ENCODE data around the gene GK2. TPM values are rescaled to one million over a fixed set of nuclear protein-coding genes. Genes with fewer than 3 reads are reported as not detected.

The GK2 gene
- total RNA-seq, 1 donor from 2014 or later: not detected

- Histone ChIP-seq H3K27ac (ENCODE audit: low read depth, low read length) (no peak overlapping the region), H3K36me3 (ENCODE audit: insufficient read depth, low read length) (no peaks in the 10 kb centered on the region), H3K4me2 (ENCODE audit: low read length) (no peak overlapping the region), H3K27me3 (ENCODE audit: insufficient read depth, low read length) (no peaks in the 10 kb centered on the region), H3K9me3 (ENCODE audit: insufficient read depth, low read depth, low read length) (no peaks in the 10 kb centered on the region), H4K20me1 (ENCODE audit: insufficient read depth, low read length) (no peaks in the 10 kb centered on the region), H3K4me1 (ENCODE audit: insufficient read depth, low read length) (no peaks in the 10 kb centered on the region), H3K9ac (ENCODE audit: low read length) (no peak overlapping the region), H2AFZ (ENCODE audit: low read depth, low read length) (no peak overlapping the region), H3K79me2 (ENCODE audit: insufficient read depth, low read length) (no peaks in the 10 kb centered on the region), H3K4me3 (ENCODE audit: insufficient read depth, low read depth, low read length) (no peak overlapping the region)
- DNase-seq (ENCODE audit: low read depth) (peak; percentile 9), FAIRE-seq (no peak)
- TF ChIP-seq EZH2 (IDR thresholded peaks at IDR 0.05; ENCODE audit: insufficient read depth, low read length): no peak
- Mint-ChIP-seq H3K4me3 (ENCODE audit: unreplicated experiment) (no peak overlapping the region), H3K36me3 (ENCODE audit: low read depth, unreplicated experiment) (no peaks in the 10 kb centered on the region), H3K27me3 (ENCODE audit: low read depth, unreplicated experiment) (no peaks in the 10 kb centered on the region), H3K27ac (ENCODE audit: unreplicated experiment) (no peak overlapping the region), H3K4me1 (ENCODE audit: low read depth, unreplicated experiment) (no peaks in the 10 kb centered on the region), H3K9me3 (ENCODE audit: unreplicated experiment) (no peaks in the 10 kb centered on the region)
Observed at GRCh38 chr4:79442422-79442821, 34.4 kb upstream of the GK2 start.

DNA sequence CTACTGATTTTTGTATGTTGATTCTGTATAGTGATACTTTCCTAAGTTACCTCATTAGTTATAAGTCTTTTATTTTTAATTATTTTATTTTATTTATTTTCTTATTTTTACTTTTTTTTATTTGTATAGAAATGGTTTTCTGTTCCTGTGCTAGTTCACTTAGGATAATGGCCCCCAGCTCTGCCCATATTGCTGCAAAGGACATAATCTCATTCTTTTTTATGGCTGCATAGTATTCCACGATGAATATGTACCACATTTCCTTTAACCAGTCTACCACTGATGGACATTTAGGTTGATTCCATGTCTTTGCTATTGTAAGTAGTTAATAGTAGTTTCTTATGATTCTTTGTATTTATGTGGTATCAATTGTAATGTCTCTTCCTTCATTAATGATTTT, 31.5 kb upstream of the GK2 start:
- no peak overlapping the region for H3K27ac ChIP-seq (ENCODE audit: low read depth, low read length)
- FAIRE-seq: no peak
- Mint-ChIP-seq H3K9me3 (ENCODE audit: unreplicated experiment) (no peaks in the 10 kb centered on the region), H3K27ac (ENCODE audit: unreplicated experiment) (no peak overlapping the region), H3K36me3 (ENCODE audit: low read depth, unreplicated experiment) (no peaks in the 10 kb centered on the region), H3K27me3 (ENCODE audit: low read depth, unreplicated experiment) (no peaks in the 10 kb centered on the region), H3K4me3 (ENCODE audit: unreplicated experiment) (no peak overlapping the region), H3K4me1 (ENCODE audit: low read depth, unreplicated experiment) (no peaks in the 10 kb centered on the region)
- H3K9ac ChIP-seq (ENCODE audit: low read length): no peak overlapping the region
- H4K20me1 ChIP-seq (ENCODE audit: insufficient read depth, low read length): no peaks in the 10 kb centered on the region
- H2AFZ ChIP-seq (ENCODE audit: low read depth, low read length): no peak overlapping the region
- TF ChIP-seq EZH2 (IDR thresholded peaks at IDR 0.05; ENCODE audit: insufficient read depth, low read length): no peak
- H3K27me3 ChIP-seq (ENCODE audit: insufficient read depth, low read length): peaks cover 2% of the 10 kb centered on the region
- no peak for DNase-seq (ENCODE audit: low read depth)
- H3K4me1 ChIP-seq (ENCODE audit: insufficient read depth, low read length): no peaks in the 10 kb centered on the region
- H3K4me2 ChIP-seq (ENCODE audit: low read length): no peak overlapping the region
- no peaks in the 10 kb centered on the region for H3K9me3 ChIP-seq (ENCODE audit: insufficient read depth, low read depth, low read length)
- no peaks in the 10 kb centered on the region for H3K79me2 ChIP-seq (ENCODE audit: insufficient read depth, low read length)
- no peak overlapping the region for H3K4me3 ChIP-seq (ENCODE audit: insufficient read depth, low read depth, low read length)
- no peaks in the 10 kb centered on the region for H3K36me3 ChIP-seq (ENCODE audit: insufficient read depth, low read length)

- no peaks in the 10 kb centered on the region for H3K9me3 Mint-ChIP-seq (ENCODE audit: unreplicated experiment)
- Histone ChIP-seq H3K4me2 (ENCODE audit: low read length) (no peak overlapping the region), H2AFZ (ENCODE audit: low read depth, low read length) (no peak overlapping the region), H3K4me3 (ENCODE audit: insufficient read depth, low read depth, low read length) (no peak overlapping the region), H4K20me1 (ENCODE audit: insufficient read depth, low read length) (no peaks in the 10 kb centered on the region), H3K27me3 (ENCODE audit: insufficient read depth, low read length) (no peaks in the 10 kb centered on the region), H3K36me3 (ENCODE audit: insufficient read depth, low read length) (no peaks in the 10 kb centered on the region), H3K4me1 (ENCODE audit: insufficient read depth, low read length) (no peaks in the 10 kb centered on the region), H3K27ac (ENCODE audit: low read depth, low read length) (no peak overlapping the region), H3K79me2 (ENCODE audit: insufficient read depth, low read length) (no peaks in the 10 kb centered on the region), H3K9me3 (ENCODE audit: insufficient read depth, low read depth, low read length) (no peaks in the 10 kb centered on the region), H3K9ac (ENCODE audit: low read length) (no peak overlapping the region)
- H3K27me3 Mint-ChIP-seq (ENCODE audit: low read depth, unreplicated experiment): no peaks in the 10 kb centered on the region
- no peaks in the 10 kb centered on the region for H3K36me3 Mint-ChIP-seq (ENCODE audit: low read depth, unreplicated experiment)
- H3K4me3 Mint-ChIP-seq (ENCODE audit: unreplicated experiment): no peak overlapping the region
- DNase-seq (ENCODE audit: low read depth) (no peak), FAIRE-seq (no peak)
- no peak overlapping the region for H3K27ac Mint-ChIP-seq (ENCODE audit: unreplicated experiment)
- no peak for TF ChIP-seq EZH2 (IDR thresholded peaks at IDR 0.05; ENCODE audit: insufficient read depth, low read length)
- TF ChIP-seq, protein P1, sequence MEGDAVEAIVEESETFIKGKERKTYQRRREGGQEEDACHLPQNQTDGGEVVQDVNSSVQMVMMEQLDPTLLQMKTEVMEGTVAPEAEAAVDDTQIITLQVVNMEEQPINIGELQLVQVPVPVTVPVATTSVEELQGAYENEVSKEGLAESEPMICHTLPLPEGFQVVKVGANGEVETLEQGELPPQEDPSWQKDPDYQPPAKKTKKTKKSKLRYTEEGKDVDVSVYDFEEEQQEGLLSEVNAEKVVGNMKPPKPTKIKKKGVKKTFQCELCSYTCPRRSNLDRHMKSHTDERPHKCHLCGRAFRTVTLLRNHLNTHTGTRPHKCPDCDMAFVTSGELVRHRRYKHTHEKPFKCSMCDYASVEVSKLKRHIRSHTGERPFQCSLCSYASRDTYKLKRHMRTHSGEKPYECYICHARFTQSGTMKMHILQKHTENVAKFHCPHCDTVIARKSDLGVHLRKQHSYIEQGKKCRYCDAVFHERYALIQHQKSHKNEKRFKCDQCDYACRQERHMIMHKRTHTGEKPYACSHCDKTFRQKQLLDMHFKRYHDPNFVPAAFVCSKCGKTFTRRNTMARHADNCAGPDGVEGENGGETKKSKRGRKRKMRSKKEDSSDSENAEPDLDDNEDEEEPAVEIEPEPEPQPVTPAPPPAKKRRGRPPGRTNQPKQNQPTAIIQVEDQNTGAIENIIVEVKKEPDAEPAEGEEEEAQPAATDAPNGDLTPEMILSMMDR (IDR thresholded peaks at IDR 0.05; ENCODE audit: insufficient read depth, low read depth, low read length): no peak
- no peaks in the 10 kb centered on the region for H3K4me1 Mint-ChIP-seq (ENCODE audit: low read depth, unreplicated experiment)
Observed at GRCh38 chr4:79431839-79432238, 23.8 kb upstream of the GK2 start.

All from astrocyte (in vitro differentiated cells and primary cell).